Endothelial cell of umbilical vein (primary cell): Measurements from ENCODE around the gene FER.

Source experiments
- CTCF ChIP-seq, 2 donors: IDR thresholded peaks; 1 replicate in 1 of 2; 2 replicates in 1 of 2; pipeline ENCODE4 v1.5.1; 2011; ENCODE audit warnings: low read length in 2 of 2, mild to moderate bottlenecking in 2 of 2, moderate library complexity in 2 of 2, control low read depth in 1 of 2, inconsistent platforms in 1 of 2, low read depth in 1 of 2; ENCODE audit not compliant: insufficient read depth in 1 of 2; ENCODE audit errors: extremely low read depth in 1 of 2
- EZH2 ChIP-seq: IDR thresholded peaks from 2 replicates; pipeline ENCODE4 v1.6.1; 2012; ENCODE audit warnings: borderline replicate concordance, low read depth, mild to moderate bottlenecking, moderate library complexity, low read length, inconsistent platforms; ENCODE audit not compliant: severe bottlenecking
- MYC ChIP-seq: IDR thresholded peaks from one replicate; pipeline ENCODE4 v1.6.1; 2011; ENCODE audit warnings: mild to moderate bottlenecking, low read depth, low read length
- POLR2A ChIP-seq: IDR thresholded peaks from 2 replicates; pipeline ENCODE4 v1.6.1; 2012; ENCODE audit warnings: low read depth, mild to moderate bottlenecking, control low read depth, low read length
- POLR2AphosphoS5 ChIP-seq: IDR thresholded peaks from 2 replicates; pipeline ENCODE4 v1.6.1; 2012; ENCODE audit warnings: low read depth, mild to moderate bottlenecking, control low read depth, low read length, moderate library complexity; ENCODE audit not compliant: insufficient read depth

GRCh38 chr5:109111680-109112079 lies 364.0 kb downstream of the FER start:
- TF ChIP-seq CTCF (IDR thresholded peaks at IDR 0.05; ENCODE audit: extremely low read depth in 1 of 2, insufficient read depth in 1 of 2, low read depth in 1 of 2, low read length in 2 of 2) (no peak), POLR2AphosphoS5 (no peak), POLR2A (no peak), EZH2 (no peak), MYC (no peak)
